PC-9 (cell line): ENCODE results near the gene DSCAM. TPM values are rescaled to one million over a fixed set of nuclear protein-coding genes. Genes with fewer than 3 reads are reported as not detected.

Source experiments
- BruUV-seq: library from RNA; stranded (reverse); fragments of 400-500 nt; replicated peaks from 2 replicates; lab custom pipeline; 2021; lab: Mats Ljungman, UMichigan
- CTCF ChIA-PET: fragments of 300-600 bp; sonication (Branson Sonifier 250); formaldehyde crosslinking; loops from one replicate; lab custom pipeline; 2022; ENCODE audit warnings: antibody characterized with exemption; lab: Charles Lee
- POLR2A ChIA-PET: fragments of 300-600 bp; sonication (Branson Sonifier 250); formaldehyde crosslinking; loops from one replicate; lab custom pipeline; 2022; ENCODE audit warnings: antibody characterized with exemption; ENCODE audit not compliant: unreplicated experiment; lab: Charles Lee
- DNase-seq, 2 experiments: peaks; one replicate each; pipeline versions ENCODE4 v3.0.0 to v3.0.0-alpha.2; 2015 to 2022; ENCODE audit warnings: mixed read lengths in 1 of 2
- H2AFZ ChIP-seq: fragments of 200-600 bp; sonication (generic); 2 replicates; pipeline ENCODE4 v1.8.1; 2017; ENCODE audit warnings: antibody characterized with exemption
- H3F3A ChIP-seq: fragments of 200-600 bp; sonication (generic); 2 replicates; pipeline ENCODE4 v1.8.1; 2017; ENCODE audit warnings: antibody characterized with exemption, mild to moderate bottlenecking, low read depth; ENCODE audit not compliant: insufficient read depth
- H3K27ac ChIP-seq: fragments of 200-600 bp; sonication (generic); 2 replicates; pipeline ENCODE4 v1.6.1; 2016; ENCODE audit warnings: mixed run types
- H3K27me3 ChIP-seq: fragments of 200-600 bp; sonication (generic); 2 replicates; pipeline ENCODE4 v1.6.1; 2016; ENCODE audit warnings: low read depth, mixed run types; ENCODE audit not compliant: insufficient read depth
- H3K36me3 ChIP-seq: fragments of 200-600 bp; sonication (generic); 2 replicates; pipeline ENCODE4 v1.6.1; 2016; ENCODE audit warnings: low read depth, mixed run types
- H3K4me1 ChIP-seq: fragments of 200-600 bp; sonication (generic); replicated peaks from 2 replicates; pipeline ENCODE4 v1.6.1; 2016; ENCODE audit warnings: mixed run types; ENCODE audit not compliant: insufficient read depth
- H3K4me2 ChIP-seq: fragments of 200-600 bp; sonication (generic); 2 replicates; pipeline ENCODE4 v1.6.1; 2017; ENCODE audit warnings: mixed run types
- H3K4me3 ChIP-seq: fragments of 200-600 bp; sonication (generic); 2 replicates; pipeline ENCODE4 v1.6.1; 2016; ENCODE audit warnings: mixed run types
- H3K79me2 ChIP-seq: fragments of 200-600 bp; sonication (generic); 2 replicates; pipeline ENCODE4 v1.6.1; 2017; ENCODE audit warnings: low read depth, mixed run types
- H3K9me2 ChIP-seq: fragments of 200-600 bp; sonication (generic); 2 replicates; pipeline ENCODE4 v1.8.1; 2017; ENCODE audit warnings: mild to moderate bottlenecking; ENCODE audit not compliant: insufficient read depth
- H3K9me3 ChIP-seq: fragments of 200-600 bp; sonication (generic); 2 replicates; pipeline ENCODE4 v1.8.1; 2016; ENCODE audit warnings: low read depth; ENCODE audit not compliant: insufficient read depth
- H4K20me1 ChIP-seq: fragments of 200-600 bp; sonication (generic); 2 replicates; pipeline ENCODE4 v1.8.1; 2017; ENCODE audit not compliant: insufficient read depth
- CTCF ChIP-seq: fragments of 200-600 bp; sonication (generic); conservative IDR thresholded peaks from 2 replicates; pipeline ENCODE4 v1.6.1; 2017; ENCODE audit warnings: mixed run types, antibody characterized with exemption, mild to moderate bottlenecking, moderate library complexity
- EZH2 ChIP-seq: fragments of 200-600 bp; sonication (generic); IDR thresholded peaks from 2 replicates; pipeline ENCODE4 v1.8.0; 2017; ENCODE audit warnings: antibody characterized with exemption, low read depth
- intact Hi-C: fragments of 100-400 bp; cut with micrococcal nuclease; formaldehyde crosslinking; loops from one replicate; pipeline ENCODE4 v1.10.0; 2022; ENCODE audit not compliant: unreplicated experiment
- total RNA-seq: library from RNA; stranded (reverse); gene quantifications from 2 replicates; pipeline ENCODE4 v1.2.3, GENCODE V29; 2021

Gene DSCAM
- total RNA-seq, 1 experiment from 2014 or later, result not detected

GRCh38 chr21:40751221-40751620, 95.7 kb downstream of the DSCAM start:
- intact Hi-C loops, result no loop called here
- H2AFZ ChIP-seq, result no peak overlapping the region
- no peaks in the 10 kb centered on the region for H3K4me1 ChIP-seq
- H3K27me3 ChIP-seq, result 0 out of 2 replicates have a peak, but pooled peaks cover 3% of the 10 kb centered on the region
- ChIA-PET POLR2A (no interaction called here), CTCF (no interaction called here)
- no peak for TF ChIP-seq EZH2
- TF ChIP-seq CTCF, result no peak
- no peaks in the 10 kb centered on the region for H4K20me1 ChIP-seq
- no peak for DNase-seq
- no peaks in the 10 kb centered on the region for H3K36me3 ChIP-seq
- H3K4me3 ChIP-seq, result no peak overlapping the region
- no TSS peak for BruUV-seq
- H3K79me2 ChIP-seq, result no peaks in the 10 kb centered on the region
- H3K9me3 ChIP-seq, result no peaks in the 10 kb centered on the region
- H3K9me2 ChIP-seq, result no peaks in the 10 kb centered on the region
- H3K4me2 ChIP-seq, result no peak overlapping the region
- no peaks in the 10 kb centered on the region for H3F3A ChIP-seq
- H3K27ac ChIP-seq, result no peak overlapping the region

GRCh38 chr21:40736145-40736544, 110.8 kb downstream of the DSCAM start:
- H3K9me3 ChIP-seq, result no peaks in the 10 kb centered on the region
- H3K4me3 ChIP-seq, result no peak overlapping the region
- no peaks in the 10 kb centered on the region for H3K4me1 ChIP-seq
- CTCF ChIA-PET, result no interaction called here
- H3K27ac ChIP-seq, result no peak overlapping the region
- H4K20me1 ChIP-seq, result no peaks in the 10 kb centered on the region
- no peaks in the 10 kb centered on the region for H3K36me3 ChIP-seq
- H3F3A ChIP-seq, result no peaks in the 10 kb centered on the region
- H3K79me2 ChIP-seq, result no peaks in the 10 kb centered on the region
- H2AFZ ChIP-seq, result no peak overlapping the region
- no peak overlapping the region for H3K4me2 ChIP-seq
- H3K27me3 ChIP-seq, result peaks cover 9% of the 10 kb centered on the region; the same call in 1 of the 2 replicates
- TF ChIP-seq CTCF (no peak), EZH2 (no peak)
- POLR2A ChIA-PET, result no interaction called here
- BruUV-seq, result no TSS peak
- no peaks in the 10 kb centered on the region for H3K9me2 ChIP-seq
- no peak for DNase-seq
- intact Hi-C loops, result no loop called here

- H3K9me3 ChIP-seq, result no peaks in the 10 kb centered on the region
- no peaks in the 10 kb centered on the region for H3K4me1 ChIP-seq
- no peaks in the 10 kb centered on the region for H4K20me1 ChIP-seq
- H3F3A ChIP-seq, result no peaks in the 10 kb centered on the region
- ChIA-PET CTCF (no interaction called here), POLR2A (no interaction called here)
- peaks cover 9% of the 10 kb centered on the region; the same call in 1 of the 2 replicates for H3K27me3 ChIP-seq
- H3K27ac ChIP-seq, result no peak overlapping the region
- H3K79me2 ChIP-seq, result no peaks in the 10 kb centered on the region
- no peak overlapping the region for H3K4me3 ChIP-seq
- H3K4me2 ChIP-seq, result no peak overlapping the region
- no peak for DNase-seq
- no peaks in the 10 kb centered on the region for H3K9me2 ChIP-seq
- TF ChIP-seq EZH2, result no peak
- TF ChIP-seq CTCF, result no peak
- BruUV-seq, result no TSS peak
- no peaks in the 10 kb centered on the region for H3K36me3 ChIP-seq
- H2AFZ ChIP-seq, result no peak overlapping the region
- intact Hi-C loops, result no loop called here
These were observed 113.9 kb downstream of the DSCAM start for GRCh38 chr21:40733024-40733397.
